ENCODE measurements around the gene MAPT. TPM values are rescaled to one million over a fixed set of nuclear protein-coding genes. Genes with fewer than 3 reads are reported as not detected.

The MAPT gene
- total and polyA plus RNA-seq, 4 experiments from 2014 or later, result 0.22 to 2.1 (median 1.1) TPM

DNA sequence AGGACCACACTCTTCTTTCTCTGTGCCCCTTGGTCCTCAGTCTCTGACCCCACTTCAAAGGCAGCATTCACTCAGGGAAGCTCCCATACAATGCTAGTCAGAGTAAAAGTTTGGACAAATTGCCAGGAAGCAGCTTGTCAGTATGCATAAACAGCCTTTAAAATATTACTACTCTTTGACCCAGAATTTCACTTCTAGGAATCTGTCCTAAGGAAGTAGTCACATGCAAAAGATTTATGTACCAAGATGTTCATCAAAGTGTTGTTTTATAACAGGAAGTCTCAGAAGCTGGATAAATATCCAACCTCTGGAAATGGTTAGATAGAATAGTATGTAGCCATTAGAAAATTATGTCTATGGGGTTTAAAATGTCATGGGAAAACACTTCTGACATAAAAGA, 31.0 kb downstream of the MAPT start:
- no peak overlapping the region for H3K27ac ChIP-seq (ENCODE audit: low read depth, low read length)
- Mint-ChIP-seq H3K27ac (no peak overlapping the region), H3K4me3 (no peak overlapping the region), H3K9me3 (no peaks in the 10 kb centered on the region), H3K36me3 (no peaks in the 10 kb centered on the region), H3K27me3 (peaks cover 4 to 6% of the 10 kb centered on the region in 2 donors), H3K4me1 (no peaks in the 10 kb centered on the region)
- no peak for DNase-seq
- intact Hi-C loops (cut with micrococcal nuclease), result no loop called here
- no peaks in the 10 kb centered on the region for H3K27me3 ChIP-seq (ENCODE audit: insufficient read depth, low read length)
- CTCF ChIA-PET (ENCODE audit: partially characterized antibody), result no interaction called here
- no peaks in the 10 kb centered on the region for H3K4me1 ChIP-seq (ENCODE audit: insufficient read depth, low read length)
- H3K4me3 ChIP-seq (ENCODE audit: low read length in 2 of 2), result no peak overlapping the region
- H3K9me3 ChIP-seq (ENCODE audit: control insufficient read depth in 1 of 2, low read length in 2 of 2), result no peaks in the 10 kb centered on the region
- H3K36me3 ChIP-seq (ENCODE audit: insufficient read depth, low read length), result no peaks in the 10 kb centered on the region
- POLR2A ChIA-PET (ENCODE audit: partially characterized antibody), result no interaction called here

DNA sequence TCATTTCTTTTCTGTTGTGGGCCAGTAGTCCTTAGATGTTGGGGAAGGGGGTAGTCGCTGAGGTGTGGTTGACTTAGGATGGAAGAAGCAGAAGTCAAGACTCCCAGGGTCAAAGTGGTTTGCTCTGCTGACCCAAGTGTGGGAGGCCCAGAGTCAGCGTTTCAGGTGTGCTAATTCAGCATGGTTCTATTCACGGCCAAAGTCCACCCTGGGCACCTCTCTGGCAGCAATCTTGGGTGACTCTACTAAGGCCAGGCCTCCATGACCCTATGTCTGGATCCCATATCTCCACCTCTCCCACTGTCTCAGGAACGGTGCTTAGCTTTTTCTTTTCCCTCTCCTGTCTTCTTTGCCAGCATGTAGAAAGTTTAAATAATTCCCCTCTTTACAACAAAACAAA, 32.9 kb downstream of the MAPT start:
- H3K9me3 Mint-ChIP-seq, result no peaks in the 10 kb centered on the region
- Histone ChIP-seq H3K36me3 (ENCODE audit: insufficient read depth, low read length) (no peaks in the 10 kb centered on the region), H3K27ac (ENCODE audit: low read depth, low read length) (no peak overlapping the region), H3K4me3 (ENCODE audit: low read length in 2 of 2) (no peak overlapping the region), H3K4me1 (ENCODE audit: insufficient read depth, low read length) (no peaks in the 10 kb centered on the region), H3K27me3 (ENCODE audit: insufficient read depth, low read length) (no peaks in the 10 kb centered on the region), H3K9me3 (ENCODE audit: control insufficient read depth in 1 of 2, low read length in 2 of 2) (no peaks in the 10 kb centered on the region)
- no peaks in the 10 kb centered on the region for H3K4me1 Mint-ChIP-seq
- DNase-seq, result no peak
- peaks cover 4 to 6% of the 10 kb centered on the region in 2 donors for H3K27me3 Mint-ChIP-seq
- ChIA-PET CTCF (ENCODE audit: partially characterized antibody) (no interaction called here), POLR2A (ENCODE audit: partially characterized antibody) (no interaction called here)
- intact Hi-C loops (cut with micrococcal nuclease), result no loop called here
- no peaks in the 10 kb centered on the region for H3K36me3 Mint-ChIP-seq
- H3K4me3 Mint-ChIP-seq, result no peak overlapping the region
- H3K27ac Mint-ChIP-seq, result no peak overlapping the region

DNA sequence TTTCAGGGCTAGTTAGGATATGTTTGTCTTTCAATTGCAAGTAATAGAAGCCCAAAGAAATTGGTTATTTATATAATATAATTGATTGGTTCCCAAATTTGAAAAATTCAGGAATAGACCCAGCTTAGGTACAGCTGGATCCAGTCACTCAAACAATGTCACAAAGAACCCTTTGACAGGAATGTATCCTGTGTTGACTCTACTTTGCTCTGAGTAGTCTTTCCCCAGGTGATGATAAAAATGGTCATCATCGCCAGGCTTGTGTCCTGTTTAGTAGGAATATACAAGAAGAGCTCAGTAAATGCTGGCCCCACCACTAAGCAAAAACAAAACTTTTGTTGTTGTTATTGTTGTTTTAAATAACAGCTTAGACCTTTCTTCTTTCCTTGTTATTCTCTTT, 35.0 kb downstream of the MAPT start:
- Mint-ChIP-seq H3K4me3 (no peak overlapping the region), H3K4me1 (no peaks in the 10 kb centered on the region), H3K9me3 (no peaks in the 10 kb centered on the region), H3K27me3 (peaks cover 4 to 6% of the 10 kb centered on the region in 2 donors), H3K27ac (no peak overlapping the region), H3K36me3 (no peaks in the 10 kb centered on the region)
- ChIA-PET POLR2A (ENCODE audit: partially characterized antibody) (no interaction called here), CTCF (ENCODE audit: partially characterized antibody) (interaction anchor here (1.3 kb wide), 1 partner anchor 10 kb away, joined by 3 read pairs; no protein-coding TSS in a partner anchor)
- DNase-seq, result no peak
- intact Hi-C loops (cut with micrococcal nuclease), result no loop called here
- Histone ChIP-seq H3K4me3 (ENCODE audit: low read length in 2 of 2) (no peak overlapping the region), H3K4me1 (ENCODE audit: insufficient read depth, low read length) (no peaks in the 10 kb centered on the region), H3K9me3 (ENCODE audit: control insufficient read depth in 1 of 2, low read length in 2 of 2) (no peaks in the 10 kb centered on the region), H3K27me3 (ENCODE audit: insufficient read depth, low read length) (no peaks in the 10 kb centered on the region), H3K27ac (ENCODE audit: low read depth, low read length) (no peak overlapping the region), H3K36me3 (ENCODE audit: insufficient read depth, low read length) (no peaks in the 10 kb centered on the region)

DNA sequence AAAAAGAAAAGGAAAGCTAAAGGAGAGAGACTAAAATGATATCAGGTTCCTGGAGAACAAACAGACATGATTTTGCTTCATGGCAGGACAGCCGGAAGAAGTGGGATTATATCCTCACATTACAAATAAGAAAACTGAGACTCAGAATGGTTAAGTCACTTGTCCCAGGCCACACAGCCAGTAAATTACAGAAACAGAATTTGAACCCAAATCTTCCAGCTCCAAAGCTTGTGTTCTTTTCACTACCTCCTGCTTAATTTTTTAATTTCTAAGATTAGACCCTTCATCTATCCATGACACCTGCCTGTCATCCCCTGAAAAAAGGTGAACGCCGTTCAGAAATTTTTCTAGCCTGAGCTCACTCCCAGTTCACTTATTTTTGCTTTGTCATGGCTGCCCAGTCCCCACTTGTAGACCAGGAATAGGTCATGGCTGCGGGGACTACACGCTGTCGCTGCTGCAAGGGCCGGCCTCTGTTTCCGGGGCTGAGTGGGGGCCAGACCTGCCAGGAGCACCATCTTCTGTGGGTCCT, 36.1 kb downstream of the MAPT start:
- H3K36me3 Mint-ChIP-seq, result no peaks in the 10 kb centered on the region
- no peak for DNase-seq
- H3K4me3 ChIP-seq (ENCODE audit: low read length in 2 of 2), result no peak overlapping the region
- H3K27me3 Mint-ChIP-seq, result peaks cover 4 to 7% of the 10 kb centered on the region in 2 donors
- H3K9me3 ChIP-seq (ENCODE audit: control insufficient read depth in 1 of 2, low read length in 2 of 2), result no peaks in the 10 kb centered on the region
- CTCF ChIA-PET (ENCODE audit: partially characterized antibody), result interaction anchor here (1.3 kb wide), 1 partner anchor 9 kb away, joined by 3 read pairs; no protein-coding TSS in a partner anchor
- H3K4me1 ChIP-seq (ENCODE audit: insufficient read depth, low read length), result no peaks in the 10 kb centered on the region
- H3K36me3 ChIP-seq (ENCODE audit: insufficient read depth, low read length), result no peaks in the 10 kb centered on the region
- H3K27me3 ChIP-seq (ENCODE audit: insufficient read depth, low read length), result no peaks in the 10 kb centered on the region
- H3K4me1 Mint-ChIP-seq, result no peaks in the 10 kb centered on the region
- POLR2A ChIA-PET (ENCODE audit: partially characterized antibody), result no interaction called here
- H3K27ac ChIP-seq (ENCODE audit: low read depth, low read length), result no peak overlapping the region
- intact Hi-C loops (cut with micrococcal nuclease), result no loop called here
- H3K4me3 Mint-ChIP-seq, result no peak overlapping the region
- H3K27ac Mint-ChIP-seq, result peak overlapping the region in 1 of 7 donors; percentile 35
- H3K9me3 Mint-ChIP-seq, result no peaks in the 10 kb centered on the region

DNA sequence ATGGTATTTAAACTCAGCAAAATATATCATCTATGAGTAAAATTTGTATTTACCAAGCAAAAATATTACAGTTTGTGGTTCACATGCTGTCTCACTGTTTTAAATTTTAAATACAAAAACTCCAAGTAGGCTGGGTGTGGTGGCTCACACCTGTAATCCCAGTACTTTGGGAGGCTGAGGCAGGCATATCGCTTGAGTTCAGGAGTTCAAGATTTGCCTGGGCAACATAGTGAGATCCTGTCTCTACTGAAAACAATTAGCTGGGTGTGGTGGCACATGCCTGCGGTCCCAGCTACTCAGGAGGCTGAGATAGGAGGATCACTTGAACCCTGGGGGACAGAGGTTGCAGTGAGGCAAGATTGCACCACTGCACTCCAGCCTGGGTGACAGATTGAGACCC, 37.3 kb downstream of the MAPT start:
- ChIA-PET CTCF (ENCODE audit: partially characterized antibody) (no interaction called here), POLR2A (ENCODE audit: partially characterized antibody) (no interaction called here)
- H3K9me3 ChIP-seq (ENCODE audit: control insufficient read depth in 1 of 2, low read length in 2 of 2), result no peaks in the 10 kb centered on the region
- H3K4me3 Mint-ChIP-seq, result no peak overlapping the region
- intact Hi-C loops (cut with micrococcal nuclease), result no loop called here
- no peaks in the 10 kb centered on the region for H3K9me3 Mint-ChIP-seq
- H3K27ac ChIP-seq (ENCODE audit: low read depth, low read length), result no peak overlapping the region
- no peaks in the 10 kb centered on the region for H3K4me1 Mint-ChIP-seq
- no peaks in the 10 kb centered on the region for H3K36me3 ChIP-seq (ENCODE audit: insufficient read depth, low read length)
- H3K36me3 Mint-ChIP-seq, result no peaks in the 10 kb centered on the region
- peaks cover 5 to 12% of the 10 kb centered on the region in 2 donors for H3K27me3 Mint-ChIP-seq
- DNase-seq, result no peak
- no peaks in the 10 kb centered on the region for H3K27me3 ChIP-seq (ENCODE audit: insufficient read depth, low read length)
- H3K4me1 ChIP-seq (ENCODE audit: insufficient read depth, low read length), result no peaks in the 10 kb centered on the region
- no peak overlapping the region for H3K27ac Mint-ChIP-seq
- H3K4me3 ChIP-seq (ENCODE audit: low read length in 2 of 2), result no peak overlapping the region

DNA sequence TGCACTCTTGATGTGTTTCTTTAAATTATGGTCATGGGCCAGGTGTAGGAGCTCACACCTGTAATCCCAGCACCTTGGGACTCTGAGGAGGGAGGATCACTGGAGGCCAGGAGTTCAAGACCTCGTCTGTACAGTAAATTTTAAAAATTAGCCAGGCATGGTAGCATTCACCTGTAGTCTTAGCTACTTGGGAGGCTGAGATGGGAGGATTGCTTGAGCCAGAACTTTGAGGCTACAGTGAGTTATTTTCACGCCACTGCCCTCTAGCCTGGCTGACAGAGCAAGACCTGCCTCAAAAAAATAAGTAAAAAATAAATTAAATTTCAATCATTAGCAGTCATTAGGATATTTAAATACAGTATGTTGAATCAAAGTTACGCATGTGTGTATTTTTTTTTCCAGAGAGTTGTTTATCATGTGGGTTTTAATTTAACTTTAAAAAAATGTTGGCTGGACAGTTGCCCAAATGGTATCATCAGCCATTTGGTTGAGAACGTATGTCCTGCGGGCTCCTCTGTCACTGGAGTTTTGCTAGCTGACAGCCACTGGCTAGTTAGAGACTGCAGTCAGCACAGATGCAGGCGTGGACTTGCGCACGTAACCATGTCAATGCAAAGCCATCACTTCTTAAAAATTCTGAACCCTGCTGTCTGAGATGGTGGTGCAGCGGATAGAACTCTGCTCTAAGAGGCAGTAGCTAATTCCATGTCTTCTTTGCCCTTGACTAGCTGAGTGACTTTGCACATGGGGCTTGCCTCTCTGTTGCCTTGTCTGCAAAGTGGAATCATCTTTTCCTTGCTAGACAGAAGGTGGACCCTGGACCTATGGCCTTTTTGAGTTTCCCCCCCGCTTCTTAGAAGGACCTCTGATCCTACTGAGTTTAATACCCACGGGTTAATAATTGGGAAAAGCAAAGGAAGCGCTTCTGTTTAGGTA, 40.0 kb downstream of the MAPT start:
- no peak overlapping the region for H3K4me3 ChIP-seq (ENCODE audit: low read length in 2 of 2)
- Mint-ChIP-seq H3K9me3 (no peaks in the 10 kb centered on the region), H3K36me3 (no peaks in the 10 kb centered on the region), H3K4me3 (no peak overlapping the region), H3K4me1 (no peaks in the 10 kb centered on the region), H3K27ac (no peak overlapping the region), H3K27me3 (peaks cover 1 to 14% of the 10 kb centered on the region in 2 donors)
- no peaks in the 10 kb centered on the region for H3K27me3 ChIP-seq (ENCODE audit: insufficient read depth, low read length)
- intact Hi-C loops (cut with micrococcal nuclease), result no loop called here
- no peaks in the 10 kb centered on the region for H3K9me3 ChIP-seq (ENCODE audit: control insufficient read depth in 1 of 2, low read length in 2 of 2)
- DNase-seq, result no peak
- ChIA-PET POLR2A (ENCODE audit: partially characterized antibody) (no interaction called here), CTCF (ENCODE audit: partially characterized antibody) (no interaction called here)
- no peaks in the 10 kb centered on the region for H3K36me3 ChIP-seq (ENCODE audit: insufficient read depth, low read length)
- no peak overlapping the region for H3K27ac ChIP-seq (ENCODE audit: low read depth, low read length)
- no peaks in the 10 kb centered on the region for H3K4me1 ChIP-seq (ENCODE audit: insufficient read depth, low read length)

DNA sequence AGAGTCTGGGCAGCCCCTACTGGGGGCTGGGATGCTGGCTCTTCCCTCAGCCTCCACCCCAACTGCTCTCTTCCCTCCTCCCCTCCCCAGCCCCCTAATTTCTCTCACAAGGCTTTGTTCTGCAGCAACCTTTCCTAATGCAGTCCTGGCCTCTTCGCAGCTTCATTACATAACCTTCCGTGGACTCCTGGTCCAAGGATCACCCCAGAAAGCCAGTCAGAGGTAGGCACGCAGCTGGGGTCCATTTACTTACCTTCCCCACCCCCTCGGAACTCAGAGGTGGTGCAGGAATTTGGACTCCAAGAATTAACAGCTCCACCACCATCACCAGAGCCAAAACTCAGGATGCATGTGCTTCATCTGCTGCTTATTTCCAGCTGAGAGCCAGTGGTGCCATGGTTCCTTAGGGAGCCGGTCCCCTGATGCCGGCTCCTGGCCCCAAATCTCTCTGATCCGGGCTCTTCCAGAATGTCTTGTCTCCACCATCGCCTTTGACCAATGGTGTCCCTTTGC, 40.9 kb downstream of the MAPT start:
- Histone ChIP-seq H3K9me3 (ENCODE audit: control insufficient read depth in 1 of 2, low read length in 2 of 2) (no peaks in the 10 kb centered on the region), H3K27ac (ENCODE audit: low read depth, low read length) (no peak overlapping the region), H3K4me3 (ENCODE audit: low read length in 2 of 2) (no peak overlapping the region), H3K27me3 (ENCODE audit: insufficient read depth, low read length) (no peaks in the 10 kb centered on the region), H3K36me3 (ENCODE audit: insufficient read depth, low read length) (no peaks in the 10 kb centered on the region), H3K4me1 (ENCODE audit: insufficient read depth, low read length) (no peaks in the 10 kb centered on the region)
- ChIA-PET POLR2A (ENCODE audit: partially characterized antibody) (no interaction called here), CTCF (ENCODE audit: partially characterized antibody) (interaction anchor here (0.9 kb wide), 1 partner anchor 14 kb away, joined by 3 read pairs; no protein-coding TSS in a partner anchor)
- Mint-ChIP-seq H3K4me1 (no peaks in the 10 kb centered on the region), H3K27ac (no peak overlapping the region), H3K36me3 (no peaks in the 10 kb centered on the region), H3K9me3 (no peaks in the 10 kb centered on the region), H3K27me3 (peaks cover 3 to 16% of the 10 kb centered on the region in 2 donors), H3K4me3 (no peak overlapping the region)
- no peak for DNase-seq
- intact Hi-C loops (cut with micrococcal nuclease), result no loop called here
